Eye (tissue), 1 donor: Measurements from ENCODE around the gene TIGD4.

Experiments
- DNase-seq: peaks from one replicate; pipeline ENCODE4 v3.0.0-alpha.2; 2015

The TIGD4 gene

DNA sequence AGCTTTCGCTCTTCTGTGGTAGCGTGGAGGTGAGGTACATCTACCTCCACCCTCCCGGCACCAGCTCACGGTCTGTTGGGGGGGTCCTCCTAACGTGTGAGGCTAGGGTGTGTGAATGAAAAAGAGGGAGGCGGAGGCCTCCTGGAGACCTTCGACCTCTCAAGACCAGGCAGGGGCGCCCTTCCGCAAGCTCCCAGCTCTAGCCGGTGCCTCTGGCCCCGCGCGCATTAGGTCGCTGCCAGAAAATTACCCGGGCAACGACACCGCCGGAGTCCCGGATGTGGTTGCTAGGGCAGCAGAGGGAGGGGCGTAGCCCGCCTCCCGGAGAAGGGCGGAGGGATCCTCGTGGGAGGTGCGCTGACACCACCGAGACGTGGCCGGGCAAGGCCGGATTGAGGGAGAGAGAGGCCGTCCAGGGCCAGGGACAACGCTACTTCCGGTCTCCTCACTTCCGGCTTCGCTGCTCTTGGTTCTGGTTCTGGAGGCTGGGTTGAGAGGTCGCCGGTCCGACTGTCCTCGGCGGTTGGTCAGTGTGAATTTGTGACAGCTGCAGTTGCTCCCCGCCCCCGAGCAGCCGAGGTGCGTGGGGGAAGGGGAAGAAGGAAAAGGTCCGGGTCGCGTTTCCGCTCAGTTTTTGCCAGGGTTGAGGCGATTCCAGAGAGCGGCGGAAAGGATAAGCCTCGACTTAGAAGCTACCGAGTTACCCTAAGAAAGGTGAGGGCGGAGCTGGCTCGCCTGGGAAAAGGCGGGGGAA is at the start of gene TIGD4, which contains the start of gene ARFIP1:
Gene TIGD4, minus strand, starts transcription at position 218 of the 754 bp plus-strand sequence. CDS start 8,726 bp downstream, outside the sequence.
Gene ARFIP1, plus strand, starts transcription at position 442 of the 754 bp plus-strand sequence. CDS start 49,680 bp downstream, outside the sequence.
- DNase-seq, result peak; percentile 98

DNA sequence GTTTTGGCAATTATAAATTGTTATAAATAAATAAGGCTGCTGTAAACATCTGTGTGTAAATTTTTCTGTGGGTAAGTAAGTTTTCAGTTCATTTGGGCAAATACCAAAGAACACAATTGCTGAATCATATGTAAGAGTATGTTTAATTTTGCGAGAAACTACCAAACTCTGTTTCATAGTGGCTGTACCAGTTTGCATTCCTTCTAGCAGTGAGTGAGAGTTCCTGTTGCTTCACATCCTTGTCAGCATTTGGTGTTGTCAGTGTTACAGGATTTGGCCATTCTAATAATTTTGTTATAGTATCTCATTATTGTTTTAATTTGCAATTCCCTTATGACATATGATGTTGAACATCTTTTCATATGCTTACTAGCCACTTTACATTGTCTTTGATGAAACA is 48.6 kb upstream of the TIGD4 start:
- DNase-seq, result no peak

DNA sequence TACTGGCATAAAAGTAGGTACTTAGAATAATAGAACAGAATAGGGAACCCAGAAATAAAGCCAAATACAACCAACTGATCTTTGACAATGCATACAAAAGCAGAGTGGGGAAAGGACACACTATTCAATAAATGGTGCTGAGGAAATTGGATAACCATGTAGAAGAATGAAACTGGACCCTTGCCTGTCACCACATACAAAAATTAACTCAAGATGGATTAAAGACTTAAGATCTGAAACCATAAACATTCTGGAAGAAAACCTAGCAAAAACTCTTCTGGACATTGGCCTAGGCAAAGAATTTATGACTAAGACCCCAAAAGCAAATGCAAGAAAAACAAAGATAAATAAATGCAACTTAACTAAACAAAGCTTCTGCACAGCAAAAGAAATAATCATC is 45.8 kb upstream of the TIGD4 start:
- DNase-seq, result no peak

DNA sequence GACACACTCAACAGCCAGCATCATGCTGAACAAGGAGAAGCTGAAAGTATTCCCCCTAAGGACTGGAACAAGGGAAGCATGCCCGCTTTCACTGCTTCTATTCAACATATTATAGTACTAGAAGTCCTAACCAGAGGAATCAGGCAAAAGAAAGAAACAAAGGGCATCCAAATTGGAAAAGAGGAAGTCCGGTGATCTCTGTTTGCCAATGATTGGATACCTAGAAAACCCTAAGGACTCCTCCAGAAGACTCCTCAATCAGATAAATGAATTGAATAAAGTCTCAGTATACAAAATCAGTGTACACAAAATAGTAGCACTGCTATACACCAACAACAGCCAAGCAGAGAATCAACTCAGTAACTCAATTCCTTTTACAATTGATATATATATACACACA is 45.0 kb upstream of the TIGD4 start:
- DNase-seq, result no peak

DNA sequence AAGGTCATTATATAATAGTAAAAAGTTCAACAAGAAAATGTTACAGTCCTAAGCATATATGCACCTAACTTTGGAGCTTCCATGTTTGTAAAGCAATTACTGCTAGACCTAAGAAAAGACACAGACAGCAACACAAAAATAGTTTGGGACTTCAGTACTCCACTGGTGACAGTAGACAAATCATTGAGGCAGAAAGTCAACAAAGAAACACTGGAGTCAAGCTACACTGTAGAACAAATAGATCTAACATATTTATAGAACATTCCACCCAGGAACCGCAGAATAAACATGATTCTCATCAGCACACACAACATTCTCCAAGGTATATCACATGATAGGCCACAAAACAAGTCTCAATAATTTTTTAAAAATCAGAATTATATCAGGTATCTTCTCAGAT is 42.8 kb upstream of the TIGD4 start:
- DNase-seq, result no peak

DNA sequence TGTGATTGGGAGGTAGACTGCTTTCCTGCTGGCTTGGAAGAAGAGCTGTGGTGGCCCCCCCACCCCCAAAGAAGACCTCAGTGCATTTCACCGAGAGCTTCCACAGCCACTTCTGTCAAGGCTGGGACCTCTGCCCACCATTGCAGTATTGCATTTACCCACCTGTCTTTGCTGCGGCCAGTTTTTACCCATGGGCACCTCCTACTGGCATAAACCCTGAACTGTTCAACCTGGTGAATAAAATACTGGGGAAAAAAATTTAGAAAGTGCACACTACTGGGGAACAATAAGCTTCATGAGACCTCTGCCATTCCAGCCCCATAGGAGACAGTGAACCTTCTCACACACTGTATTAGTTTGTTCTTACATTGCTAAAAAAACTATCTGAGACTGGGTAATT is 40.5 kb upstream of the TIGD4 start:
- DNase-seq, result no peak

DNA sequence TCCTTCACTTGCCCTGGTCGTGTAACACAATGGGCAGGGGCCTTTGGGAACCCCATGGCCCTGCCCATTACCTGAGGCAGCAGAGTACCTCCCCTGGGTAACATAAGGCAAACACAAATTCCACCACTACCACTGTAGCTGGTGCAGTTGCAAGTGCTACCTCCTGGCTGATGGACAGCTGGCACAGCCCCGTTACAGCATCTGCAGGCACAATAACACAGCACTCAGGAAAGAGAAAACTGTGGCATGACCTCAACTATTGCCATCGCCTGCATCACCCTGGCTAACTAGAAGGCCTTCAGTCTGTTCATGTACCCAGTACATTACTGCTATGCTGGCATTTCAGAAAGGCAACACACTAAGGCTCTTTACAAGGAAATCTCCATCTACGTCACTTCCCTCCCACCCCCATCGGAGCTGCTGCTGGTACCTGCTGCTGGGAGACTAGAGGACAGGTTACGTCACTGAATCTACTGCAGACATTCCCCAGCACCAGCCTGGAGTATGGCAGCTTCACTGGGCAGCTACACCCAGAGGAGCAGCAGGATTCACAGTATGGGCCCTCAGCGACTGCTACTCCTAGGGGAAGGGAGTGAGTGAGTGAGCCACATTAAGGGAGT is 39.6 kb upstream of the TIGD4 start:
- DNase-seq, result no peak

DNA sequence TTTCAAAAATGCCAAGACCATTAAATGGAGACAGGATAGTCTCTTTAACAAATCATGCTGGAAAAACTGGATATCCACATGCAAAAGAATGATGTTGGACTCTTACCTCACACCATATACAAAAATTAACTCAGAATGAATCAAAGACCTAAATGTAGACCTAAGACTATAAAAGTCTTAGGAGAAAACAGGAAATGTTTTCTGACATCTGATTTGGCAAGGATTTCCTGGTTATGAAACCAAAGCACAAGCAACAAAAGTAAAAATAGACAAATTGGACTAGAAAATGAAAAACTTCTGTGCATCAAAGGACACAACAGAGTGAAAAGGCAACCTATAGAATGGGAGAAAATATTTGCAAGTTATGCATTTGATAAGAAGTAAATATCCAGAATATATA is 37.8 kb upstream of the TIGD4 start:
- no peak for DNase-seq

DNA sequence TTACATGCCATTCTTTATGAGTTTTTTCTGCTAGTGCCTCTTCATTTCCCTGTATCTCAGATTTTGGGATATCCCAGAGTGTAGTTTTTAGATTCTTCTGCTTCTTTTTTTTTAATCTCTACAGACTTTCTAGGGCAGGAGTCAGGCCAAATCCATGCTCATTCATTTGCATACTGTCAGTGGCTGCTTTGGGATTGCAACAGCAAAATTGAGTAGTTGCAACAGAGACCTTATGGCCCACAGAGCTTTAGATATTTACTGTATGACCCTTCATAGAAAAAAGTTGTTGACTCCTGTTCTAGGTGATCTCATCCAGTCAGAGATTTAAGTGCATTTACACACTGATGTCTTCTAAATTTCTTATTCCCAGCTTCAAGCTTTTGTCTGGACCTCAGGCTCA is 35.5 kb upstream of the TIGD4 start:
- no peak for DNase-seq

DNA sequence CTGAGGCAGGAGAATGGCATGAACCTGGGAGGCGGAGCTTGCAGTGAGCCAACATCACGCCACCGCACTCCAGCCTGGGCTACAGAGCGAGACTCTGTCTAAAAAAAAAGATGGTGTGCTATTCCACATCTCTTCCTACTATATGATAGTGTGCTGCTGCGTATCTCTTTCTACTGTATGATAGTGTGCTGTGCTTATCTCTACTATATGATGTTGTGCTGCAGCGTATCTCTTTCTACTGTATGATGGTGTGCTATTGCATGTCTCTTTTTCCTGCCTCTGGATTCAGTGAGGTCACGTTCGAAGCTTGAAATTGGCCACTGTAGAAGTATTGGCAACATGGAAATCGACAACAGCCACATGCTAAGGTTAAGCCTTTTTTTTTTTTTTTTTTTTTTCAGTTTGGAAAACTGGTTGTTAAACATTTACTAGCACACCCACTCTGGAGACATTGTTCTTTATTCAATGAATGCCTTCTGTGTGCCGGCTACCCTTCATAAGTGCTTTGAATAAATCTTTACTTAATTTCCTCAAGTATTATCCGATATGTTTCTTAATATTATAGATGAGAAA is 31.3 kb upstream of the TIGD4 start:
- no peak for DNase-seq

DNA sequence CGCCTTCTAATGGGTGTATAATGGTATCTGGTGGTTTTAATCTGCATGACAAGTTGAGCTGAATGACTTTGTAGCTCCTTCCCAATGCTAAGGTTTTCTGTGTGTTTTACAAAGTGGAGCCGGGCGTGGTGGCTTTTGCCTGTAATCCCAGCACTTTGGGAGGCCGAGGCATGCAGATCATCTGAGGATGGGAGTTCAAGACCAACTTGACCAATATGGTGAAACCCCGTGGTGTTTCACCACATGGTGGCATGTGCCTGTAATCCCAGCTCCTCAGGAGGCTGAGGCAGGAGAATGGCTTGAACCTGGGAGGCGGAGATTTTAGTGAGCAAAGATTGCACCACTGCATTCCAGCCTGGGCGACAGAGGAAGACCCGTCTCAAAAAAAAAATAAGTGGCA is 29.1 kb upstream of the TIGD4 start:
- DNase-seq, result no peak

DNA sequence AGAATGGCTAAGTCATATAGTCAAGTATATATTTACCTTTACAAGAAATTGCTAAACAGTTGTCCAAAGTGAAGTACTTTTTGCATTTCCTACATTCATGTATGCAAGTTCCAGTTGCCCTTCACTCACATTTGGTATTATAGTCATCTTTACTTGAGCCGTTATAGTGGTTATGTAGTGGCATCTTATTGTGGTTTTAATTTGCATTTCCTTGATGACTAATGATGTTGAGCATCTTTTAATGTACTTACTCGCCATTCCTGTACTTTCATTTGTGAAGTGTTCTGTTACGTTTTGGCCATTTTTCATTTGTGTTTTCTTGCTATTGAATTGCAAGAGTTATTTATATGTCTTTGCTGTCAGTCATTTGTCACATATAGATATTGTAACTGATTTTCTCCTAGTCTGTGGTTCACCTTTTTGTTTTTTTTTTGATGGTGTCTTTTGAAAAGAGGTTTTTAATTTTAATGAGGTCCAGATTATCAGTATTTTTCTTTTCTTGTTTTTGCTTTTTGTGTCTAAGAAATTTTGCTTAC is 27.8 kb upstream of the TIGD4 start:
- DNase-seq, result no peak

DNA sequence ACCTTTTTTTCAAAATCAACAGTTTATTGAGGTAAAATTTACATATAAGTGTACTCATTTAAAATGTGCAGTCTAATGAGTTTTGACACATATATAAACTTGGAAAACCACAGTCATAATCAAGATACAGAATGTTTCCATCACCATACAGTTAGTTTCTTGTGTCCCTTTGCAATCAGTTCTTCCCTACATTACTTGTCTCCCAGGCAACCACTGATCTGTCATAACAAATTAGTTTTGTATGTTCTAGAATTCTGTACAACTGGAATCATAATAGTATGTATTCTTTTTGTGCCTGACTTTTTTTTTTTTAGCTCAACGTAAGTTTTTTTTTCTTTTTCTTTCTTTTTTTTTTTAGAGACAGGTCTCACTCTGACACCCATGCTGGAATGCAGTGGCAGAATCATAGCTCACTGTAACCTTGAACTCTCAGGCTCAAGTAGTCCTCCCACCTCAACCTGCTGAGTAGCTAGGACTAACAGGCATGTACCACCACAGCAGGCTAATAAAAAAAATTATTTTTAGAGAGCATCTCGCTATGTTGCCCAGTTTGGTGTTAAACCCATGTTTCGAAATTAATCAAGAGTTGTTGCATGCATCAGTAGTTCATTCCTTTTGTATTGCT is 27.1 kb upstream of the TIGD4 start:
- peak; percentile 61 for DNase-seq

DNA sequence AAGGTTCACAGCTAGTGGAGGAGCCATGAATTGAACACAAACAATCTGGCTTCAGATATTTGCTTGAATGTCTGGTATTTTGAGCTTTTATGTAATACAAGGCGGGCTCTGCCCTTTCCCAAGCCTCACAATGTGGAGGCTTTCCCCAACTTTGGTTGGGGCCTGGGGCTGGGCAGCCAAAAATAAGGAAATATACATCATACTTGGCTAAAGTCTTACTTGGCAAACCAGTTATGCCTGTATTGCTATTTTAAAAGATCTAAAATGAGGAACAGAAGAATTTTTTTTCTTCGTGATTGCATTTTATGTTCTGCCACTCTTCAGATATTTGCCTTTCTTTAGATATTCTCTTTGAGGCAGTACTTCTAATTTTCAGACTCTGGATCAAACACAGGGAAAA is 26.3 kb upstream of the TIGD4 start:
- no peak for DNase-seq

DNA sequence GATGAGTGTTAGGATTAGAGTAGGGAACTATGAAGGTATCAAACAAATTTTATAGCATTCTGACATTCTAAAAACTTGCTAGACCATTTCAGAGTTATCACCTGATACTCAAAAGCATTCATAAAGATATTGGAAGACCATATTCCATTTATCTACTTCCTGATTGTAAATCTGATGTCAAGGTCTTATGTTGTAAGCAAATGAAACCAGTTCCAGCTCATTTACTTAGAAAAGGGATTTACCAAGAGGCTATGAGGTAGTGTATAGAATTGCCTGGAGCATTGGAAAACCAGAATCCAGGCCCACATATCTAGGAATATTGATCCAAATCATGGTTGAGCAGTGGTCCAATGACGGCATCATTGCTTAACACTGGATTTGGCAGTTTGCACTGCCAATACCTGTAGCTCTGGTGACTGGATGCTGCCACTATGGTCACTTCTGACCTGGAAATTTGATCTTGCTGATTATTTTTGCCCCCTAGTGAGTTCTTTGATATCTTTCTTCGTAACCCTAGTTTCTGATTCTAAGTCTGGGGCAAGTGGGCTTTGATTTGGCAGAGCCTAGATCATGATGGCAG is 25.6 kb upstream of the TIGD4 start:
- DNase-seq, result no peak

DNA sequence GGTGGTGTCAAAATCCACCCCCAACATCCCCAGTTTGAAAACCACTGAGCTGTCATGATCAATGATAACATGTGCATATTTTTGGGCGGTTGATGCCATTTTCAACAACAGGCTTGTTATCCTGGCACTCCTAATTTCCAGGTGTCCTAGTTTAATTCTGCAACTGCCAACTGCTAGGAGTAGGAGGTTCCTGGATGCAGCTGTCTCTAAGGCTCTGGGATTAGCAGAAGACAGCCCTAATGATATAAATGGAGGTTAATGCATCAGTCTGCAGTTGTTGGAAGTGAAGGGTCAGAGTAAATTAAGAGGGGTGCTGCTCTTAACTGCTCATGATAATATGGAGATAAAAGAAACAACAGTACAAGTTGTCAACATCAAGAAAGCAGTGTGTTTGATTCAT is 24.0 kb upstream of the TIGD4 start:
- no peak for DNase-seq

DNA sequence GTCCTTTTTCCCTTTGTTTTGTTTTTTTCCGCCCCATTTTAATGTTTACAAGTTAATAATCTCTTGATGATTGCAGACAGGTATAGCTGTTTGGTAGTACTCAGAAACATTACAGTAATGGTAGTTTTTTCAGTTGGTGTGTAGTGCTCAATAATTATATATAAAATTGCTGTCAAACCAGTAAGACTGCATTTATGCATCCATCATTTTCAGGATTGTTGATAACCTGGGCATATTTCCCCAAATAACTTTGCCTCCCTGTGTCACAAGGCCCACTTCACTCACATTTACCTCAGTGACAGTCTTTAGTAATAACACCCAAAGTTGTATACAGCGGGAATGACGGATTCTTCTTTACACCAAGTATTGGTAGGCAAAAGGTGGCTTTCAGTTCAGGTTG is 16.4 kb upstream of the TIGD4 start:
- DNase-seq, result no peak

DNA sequence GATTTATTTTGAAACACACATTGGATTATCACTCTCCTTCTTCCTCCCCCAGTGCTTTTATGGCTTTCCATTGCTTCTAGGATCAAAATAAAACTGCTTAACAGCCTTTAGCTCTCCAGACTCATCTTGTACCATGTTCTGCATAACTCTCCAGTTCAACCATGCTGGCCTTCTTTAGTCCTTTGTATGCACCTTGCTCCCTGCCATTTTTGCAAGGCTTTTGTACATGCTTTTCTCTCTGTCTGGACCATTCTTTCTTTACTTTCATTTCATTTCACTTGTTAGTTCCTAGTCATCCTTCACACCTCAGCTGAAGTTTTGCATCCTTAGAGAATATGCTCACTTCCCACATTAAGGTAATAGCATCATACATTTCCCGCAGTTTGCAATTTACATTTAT is 7.1 kb upstream of the TIGD4 start:
- DNase-seq, result no peak

DNA sequence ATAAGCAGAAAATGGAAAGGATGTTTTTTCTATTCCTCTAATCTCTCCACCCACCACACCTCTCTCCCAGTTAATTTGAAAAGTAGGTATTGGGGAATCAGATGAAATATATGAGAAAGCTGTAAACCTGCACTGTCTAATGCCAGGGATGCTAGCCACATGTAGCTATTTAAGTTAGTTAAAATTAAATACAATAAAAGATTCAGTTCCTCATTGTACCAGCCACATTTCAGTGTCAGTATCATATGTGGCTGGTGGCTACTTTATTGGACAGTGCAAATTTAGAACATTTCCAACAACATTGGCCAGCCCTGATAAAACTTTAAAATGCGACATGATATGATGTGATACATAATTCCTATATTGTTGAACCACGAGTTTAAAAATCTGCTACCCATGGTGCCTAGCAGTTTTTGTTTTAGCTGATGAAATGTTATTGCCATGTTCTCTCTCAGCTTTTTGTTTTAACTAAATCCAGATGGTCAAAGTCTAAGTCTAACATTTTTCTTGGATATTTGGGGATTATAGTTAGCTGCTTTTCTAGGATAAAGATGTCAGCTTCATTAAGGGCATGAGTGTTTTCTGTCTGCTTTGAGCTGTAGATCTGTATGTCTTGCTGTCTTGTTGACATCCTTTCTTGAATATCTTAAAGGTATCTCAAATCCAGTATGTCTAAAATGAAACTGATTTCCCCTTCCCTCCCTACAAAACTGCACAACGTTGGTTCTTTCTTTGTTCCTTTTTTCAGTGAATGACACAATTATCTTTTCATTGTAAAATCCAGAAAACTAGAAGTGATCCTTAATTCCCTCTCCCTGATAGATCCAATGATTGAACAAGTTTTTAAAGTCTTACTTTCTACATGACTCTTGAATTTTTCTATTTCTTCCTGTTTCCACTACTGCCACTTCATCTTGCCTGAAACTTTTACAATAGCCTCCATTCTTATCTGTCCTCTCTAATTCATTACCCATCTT is 6.4 kb upstream of the TIGD4 start:
- DNase-seq, result no peak

DNA sequence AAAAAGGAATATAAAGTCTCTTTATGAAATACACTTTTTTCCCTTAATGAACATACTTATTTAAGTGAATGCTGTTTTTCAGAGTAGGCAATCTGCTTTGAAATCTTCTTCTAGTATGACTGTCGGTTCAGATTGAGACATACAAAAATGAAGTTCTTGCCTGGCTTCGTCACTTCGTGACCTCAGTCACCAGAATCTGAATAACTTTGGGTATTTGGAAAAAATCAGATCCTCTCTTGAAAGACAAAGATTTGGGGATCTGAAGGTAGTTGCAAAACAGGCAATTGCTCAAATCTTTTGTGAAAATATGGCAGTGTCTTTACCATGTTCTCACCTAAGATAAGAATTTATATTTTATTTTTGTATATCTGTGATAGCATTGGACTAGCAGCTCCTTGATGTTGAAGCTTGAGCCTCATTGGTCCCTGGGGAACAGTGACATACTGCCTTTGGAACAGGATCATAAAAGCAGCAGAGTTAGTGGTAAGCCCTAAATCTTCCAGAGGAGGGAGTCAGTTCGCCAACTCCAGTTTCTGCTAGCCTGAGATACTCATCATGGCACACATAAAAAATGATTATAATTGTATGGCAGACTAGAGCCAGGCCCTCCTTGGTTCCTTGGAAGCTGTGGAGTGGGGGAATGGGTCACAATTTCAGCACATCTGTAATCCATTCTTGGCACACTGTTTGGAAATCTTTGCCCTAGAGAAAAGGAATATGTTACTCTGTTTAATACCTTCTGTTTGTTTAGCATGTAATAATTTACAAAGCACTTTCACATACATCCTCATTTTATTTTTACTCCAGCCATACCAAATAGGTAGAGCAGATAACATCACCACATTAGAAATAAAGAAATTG is 5.2 kb upstream of the TIGD4 start:
- peak; percentile 24 for DNase-seq

DNA sequence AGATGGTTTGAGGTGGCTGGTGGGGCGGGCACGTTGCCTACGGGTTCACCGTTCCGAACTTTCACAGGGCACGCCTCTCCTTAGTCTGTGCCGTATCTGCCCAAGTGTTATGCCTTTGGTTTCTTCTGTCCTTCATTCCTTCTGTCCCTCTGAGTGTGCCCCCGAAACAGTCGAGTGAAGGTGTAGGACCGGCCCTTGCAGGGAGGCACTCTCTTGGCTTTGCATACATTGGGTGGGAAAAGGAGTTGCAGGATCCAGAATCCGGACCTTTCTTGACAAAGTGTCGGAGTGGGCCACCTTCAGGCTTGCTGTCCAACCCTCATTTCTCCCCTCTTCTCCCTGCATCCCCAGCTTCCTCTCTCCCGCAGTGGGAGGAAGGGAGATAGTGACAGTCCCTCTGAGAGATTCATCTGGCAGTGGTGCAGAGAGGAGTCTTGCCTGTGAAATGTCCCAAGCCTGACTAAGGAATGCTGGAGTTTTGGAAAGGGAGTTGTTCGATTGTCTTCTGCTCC is 793 bp upstream of the TIGD4 start:
- no peak for DNase-seq
